K562 (cell line): Measurements from ENCODE around the gene VSIG4. TPM values are rescaled to one million over a fixed set of nuclear protein-coding genes. Genes with fewer than 3 reads are reported as not detected.

Source experiments
- ARID3A ChIP-seq: IDR thresholded peaks from 2 replicates; pipeline ENCODE4 v1.6.1; 2012; ENCODE audit warnings: low read depth, low read length, improper control_type of control experiment, borderline replicate concordance
- CBFA2T2 ChIP-seq: fragments of 450-650 bp; conservative IDR thresholded peaks from 2 replicates; pipeline ENCODE4 v1.6.1; 2017; ENCODE audit warnings: mild to moderate bottlenecking
- E2F8 ChIP-seq: fragments of 450-650 bp; IDR thresholded peaks from 2 replicates; pipeline ENCODE4 v1.7.1; 2018; ENCODE audit warnings: mild to moderate bottlenecking, low read depth; ENCODE audit not compliant: partially characterized antibody
- ETV1 ChIP-seq: fragments of 450-650 bp; conservative IDR thresholded peaks from 2 replicates; pipeline ENCODE4 v1.6.1; 2016; ENCODE audit warnings: missing genetic modification characterization, control low read depth, low read depth, missing compliant biosample characterization
- HDAC1 ChIP-seq, 2 experiments: fragments of 450-650 bp; IDR thresholded peaks; 2 replicates each; pipeline ENCODE4 v1.6.1; 2016 to 2017; ENCODE audit warnings: inconsistent platforms in 1 of 2, mild to moderate bottlenecking in 1 of 2, moderate library complexity in 1 of 2
- HDAC2 ChIP-seq: fragments of 450-650 bp; IDR thresholded peaks from 2 replicates; pipeline ENCODE4 v1.6.1; 2016; ENCODE audit warnings: mild to moderate bottlenecking
- KDM1A ChIP-seq, 2 experiments: fragments of 450-650 bp; IDR thresholded peaks; 2 replicates each; pipeline ENCODE4 v1.6.1; 2016; ENCODE audit warnings: mild to moderate bottlenecking in 2 of 2
- MED1 ChIP-seq: sonication (generic); formaldehyde crosslinking; IDR thresholded peaks from 2 replicates; pipeline ENCODE4 v1.8.1; 2023; ENCODE audit warnings: missing genetic modification reagents, borderline replicate concordance
- MTA3 ChIP-seq: fragments of 450-650 bp; formaldehyde crosslinking; IDR thresholded peaks from 2 replicates; pipeline ENCODE4 v1.6.1; 2017; ENCODE audit warnings: mild to moderate bottlenecking, borderline replicate concordance
- NEUROD1 ChIP-seq: fragments of 150-350 bp; IDR thresholded peaks from 2 replicates; pipeline ENCODE4 v1.6.1; 2014; ENCODE audit warnings: borderline replicate concordance, low read length, low read depth; ENCODE audit not compliant: partially characterized antibody
- SOX6 ChIP-seq: fragments of 450-650 bp; IDR thresholded peaks from 2 replicates; pipeline ENCODE4 v1.6.1; 2014; ENCODE audit warnings: mild to moderate bottlenecking
- STAT5A ChIP-seq: IDR thresholded peaks from 2 replicates; pipeline ENCODE4 v1.6.1; 2012; ENCODE audit warnings: low read length, inconsistent platforms, borderline replicate concordance
- TEAD2 ChIP-seq: fragments of 450-650 bp; IDR thresholded peaks from 2 replicates; pipeline ENCODE4 v1.6.1; 2016; ENCODE audit warnings: missing genetic modification characterization, control low read depth, missing compliant biosample characterization
- ZNF592 ChIP-seq: fragments of 450-650 bp; IDR thresholded peaks from 2 replicates; pipeline ENCODE4 v1.6.1; 2017; ENCODE audit warnings: antibody characterized with exemption, mild to moderate bottlenecking
- polyA plus RNA-seq, 8 experiments: library from polyadenylated mRNA; depleted of rRNA in 4 of 8; stranded (reverse) in 5 of 8; unstranded in 3 of 8; fragments of >200 nt; fragmentation: Nextera tagmentation in 2 of 8; fragmentation: Illumina TruSeq in 1 of 8; extraction: Ambion mirVana in 2 of 8; extraction: Trizol in 1 of 8; gene quantifications; 2 replicates each; pipeline versions ENCODE4 v1.2.1 to v1.2.3, GENCODE V29; 2011 to 2014; ENCODE audit warnings: inconsistent platforms in 1 of 8, missing spikeins in 1 of 8
- total RNA-seq, 7 experiments: library from RNA; depleted of rRNA in 6 of 7; stranded (reverse); fragments of >200 nt in 6 of 7; fragmentation: Illumina TruSeq in 2 of 7; extraction: Trizol in 2 of 7; gene quantifications; 2 replicates each; pipeline versions ENCODE4 v1.2.1 to v1.2.3, GENCODE V29; 2011 to 2021; ENCODE audit warnings: low replicate concordance in 1 of 7

Gene VSIG4
- total and polyA plus RNA-seq, 9 of the 15 experiments (the other 6 are each of a cell fraction or from before 2014, with no cell fraction given), result 0.22 to 1.6 (median 0.46) TPM; not detected in 1

GRCh38 chrX:66008328-66008970, 31.4 kb downstream of the VSIG4 start (continued):
- 0 out of 2 replicates have a peak, but pooled peaks have one; percentile 36 for TF ChIP-seq ZNF592
- TF ChIP-seq ARID3A, result no peak
- TF ChIP-seq SOX6, result peak; percentile 46
- peak in 1 of 2 experiments; percentile 83; a peak in 3 of 4 replicates for TF ChIP-seq HDAC1 (IDR thresholded peaks at IDR 0.05)
- no peak for TF ChIP-seq TEAD2 (tag)
- TF ChIP-seq E2F8, result no peak
- TF ChIP-seq HDAC2, result peak; percentile 48; the same call in 1 of the 2 replicates
- TF ChIP-seq MTA3, result peak; percentile 23; the same call in 1 of the 2 replicates
- no peak for TF ChIP-seq MED1 (CRISPR knock-in tag)
- no peak for TF ChIP-seq ETV1 (tag)
- peak; percentile 58; the same call in 1 of the 2 replicates for TF ChIP-seq STAT5A
- TF ChIP-seq CBFA2T2, result peak; percentile 89
- TF ChIP-seq NEUROD1, result peak; percentile 40
- peak; percentile 95 to 96 for TF ChIP-seq KDM1A (IDR thresholded peaks at IDR 0.05)
